Breast epithelium (tissue), 3 donors: ENCODE results near the gene ZMYND12.

Experiments used
- POLR2AphosphoS5 ChIP-seq, 3 donors: sonication (generic); formaldehyde crosslinking; IDR thresholded peaks; one replicate each; pipeline ENCODE4 v1.6.1; 2017; ENCODE audit warnings: antibody characterized with exemption in 3 of 3
- TF ChIP-seq, protein P1 (sequence below), 3 donors: fragments of 450-650 bp; IDR thresholded peaks; one replicate each; pipeline ENCODE4 v1.5.1; 2016 to 2017; ENCODE audit warnings: antibody characterized with exemption in 3 of 3, mild to moderate bottlenecking in 3 of 3, moderate library complexity in 3 of 3

DNA sequence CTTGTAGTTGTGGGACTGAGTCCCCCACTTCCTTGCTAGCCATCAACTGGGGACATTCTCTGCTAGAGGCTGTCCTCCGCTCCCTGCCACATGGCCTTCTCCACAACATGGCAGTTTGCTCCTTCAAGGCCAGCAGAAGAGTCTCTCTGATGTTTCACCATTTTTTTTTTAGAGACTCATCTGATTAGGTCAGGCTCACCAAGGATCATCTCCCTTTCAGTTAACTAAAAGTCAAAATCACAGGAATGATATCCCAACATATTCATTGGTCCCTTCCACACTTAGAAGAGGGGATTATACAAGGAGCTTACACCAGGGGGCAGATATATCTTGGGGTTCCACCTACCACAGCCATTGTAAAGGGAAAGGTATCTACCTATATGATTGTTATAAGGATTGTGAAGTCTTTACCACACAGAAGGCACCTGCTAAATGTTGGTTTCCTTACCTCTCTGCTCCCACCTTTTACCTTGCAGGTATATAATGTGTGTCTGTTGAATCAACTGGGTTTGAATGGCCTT is 51.9 kb downstream of the ZMYND12 start:
- TF ChIP-seq, protein P1, sequence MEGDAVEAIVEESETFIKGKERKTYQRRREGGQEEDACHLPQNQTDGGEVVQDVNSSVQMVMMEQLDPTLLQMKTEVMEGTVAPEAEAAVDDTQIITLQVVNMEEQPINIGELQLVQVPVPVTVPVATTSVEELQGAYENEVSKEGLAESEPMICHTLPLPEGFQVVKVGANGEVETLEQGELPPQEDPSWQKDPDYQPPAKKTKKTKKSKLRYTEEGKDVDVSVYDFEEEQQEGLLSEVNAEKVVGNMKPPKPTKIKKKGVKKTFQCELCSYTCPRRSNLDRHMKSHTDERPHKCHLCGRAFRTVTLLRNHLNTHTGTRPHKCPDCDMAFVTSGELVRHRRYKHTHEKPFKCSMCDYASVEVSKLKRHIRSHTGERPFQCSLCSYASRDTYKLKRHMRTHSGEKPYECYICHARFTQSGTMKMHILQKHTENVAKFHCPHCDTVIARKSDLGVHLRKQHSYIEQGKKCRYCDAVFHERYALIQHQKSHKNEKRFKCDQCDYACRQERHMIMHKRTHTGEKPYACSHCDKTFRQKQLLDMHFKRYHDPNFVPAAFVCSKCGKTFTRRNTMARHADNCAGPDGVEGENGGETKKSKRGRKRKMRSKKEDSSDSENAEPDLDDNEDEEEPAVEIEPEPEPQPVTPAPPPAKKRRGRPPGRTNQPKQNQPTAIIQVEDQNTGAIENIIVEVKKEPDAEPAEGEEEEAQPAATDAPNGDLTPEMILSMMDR (IDR thresholded peaks at IDR 0.05) = no peak
- TF ChIP-seq POLR2AphosphoS5 (IDR thresholded peaks at IDR 0.05) = no peak
